CD4-positive, alpha-beta T cell treated with Interleukin-2 at 100 ng/mL for 4 hours (primary cell): ENCODE results near the gene ZNF493.

Source experiments
- DNase-seq: peaks from one replicate; pipeline ENCODE4 v3.0.0-alpha.2; 2020; ENCODE audit warnings: low spot score

Gene ZNF493

DNA sequence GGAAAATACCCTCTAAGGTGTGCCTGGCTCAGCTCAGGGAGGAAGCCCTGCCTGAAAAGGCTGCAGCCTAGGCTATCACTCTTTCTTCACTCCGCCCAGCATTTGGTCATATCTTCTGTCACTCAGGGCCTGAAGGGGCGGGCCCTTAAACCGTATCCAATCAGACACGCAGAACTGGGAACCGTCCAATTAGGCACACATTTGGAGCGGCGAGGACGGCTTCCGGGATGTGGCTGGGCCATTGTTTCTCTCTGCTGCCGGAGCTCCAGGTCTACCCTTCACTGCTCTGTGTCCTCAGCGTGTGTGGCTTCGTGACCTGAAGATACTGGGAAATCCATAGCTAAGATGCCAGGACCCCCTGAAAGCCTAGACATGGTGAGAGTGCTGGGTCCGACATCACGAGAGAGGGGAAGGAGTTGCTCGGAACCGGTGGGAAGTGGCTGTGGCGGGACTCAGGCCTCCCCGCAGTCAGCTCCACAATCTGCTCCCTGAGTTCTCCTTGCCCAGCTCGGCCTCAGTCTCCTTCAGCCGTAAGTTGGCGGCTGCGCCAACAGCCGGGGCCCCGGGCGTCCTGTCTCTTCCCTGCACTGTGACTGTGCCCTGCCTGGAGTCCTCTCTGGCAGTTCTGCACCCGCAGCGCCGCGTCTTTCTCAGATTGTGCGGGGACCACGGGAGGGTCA lies at the start of gene ZNF493:
Gene ZNF493 (plus strand): TSS at position 241 of the 680 bp plus-strand sequence. CDS start 105 bp downstream, at position 346.
- peak; percentile 95 for DNase-seq

DNA sequence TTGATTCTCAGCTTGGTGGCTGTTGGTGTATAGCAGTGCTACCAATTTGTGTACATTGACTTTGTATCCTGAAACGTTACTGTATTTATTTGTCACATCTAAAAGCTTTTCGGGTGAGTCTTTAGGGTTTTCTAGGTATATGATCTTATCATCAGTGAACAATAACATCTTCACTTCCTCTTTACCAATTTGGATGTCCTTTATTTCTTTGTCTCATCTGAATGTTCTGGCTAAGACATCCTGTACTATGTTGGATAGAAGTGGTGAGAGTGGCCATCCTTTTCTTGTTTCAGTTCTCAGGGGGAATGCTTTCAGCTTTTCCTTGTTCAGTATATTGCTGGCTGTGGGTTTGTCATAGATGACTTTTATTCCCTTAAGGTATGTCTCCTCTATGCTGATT lies 44.1 kb upstream of the ZNF493 start:
- DNase-seq, result no peak

DNA sequence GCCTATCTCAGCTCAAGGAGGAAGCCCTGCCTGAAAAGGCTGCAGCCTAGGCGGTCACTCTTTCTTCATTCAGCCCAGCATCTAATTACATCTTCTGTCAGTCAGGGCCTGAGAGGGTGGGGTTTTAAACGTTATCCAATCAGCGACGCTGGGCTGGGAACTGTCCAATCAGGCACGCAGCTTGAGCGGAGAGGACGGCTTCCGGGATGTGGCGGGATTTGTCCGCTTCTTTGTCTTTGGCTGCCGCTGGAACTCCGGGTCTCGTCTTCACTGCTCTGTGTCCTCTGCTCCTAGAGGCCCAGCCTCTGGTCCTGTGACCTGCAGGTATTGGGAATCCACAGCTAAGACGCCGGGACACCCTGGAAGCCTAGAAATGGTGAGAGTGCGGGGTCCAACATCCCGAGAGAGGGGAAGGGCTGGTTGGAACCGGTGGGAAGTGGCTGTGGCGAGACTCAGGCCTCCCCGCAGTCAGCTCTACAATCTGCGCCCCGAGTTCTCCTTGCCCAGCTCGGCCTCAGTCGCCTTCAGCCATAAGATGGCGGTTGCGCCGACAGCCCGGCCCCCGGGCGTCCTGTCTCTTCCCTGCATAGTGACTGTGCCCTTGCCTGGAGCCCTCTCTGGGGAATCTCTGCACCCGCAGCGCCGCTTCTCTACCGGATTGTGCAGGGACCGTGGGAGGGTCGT lies 38.0 kb upstream of the ZNF493 start, which contains the start of gene ZNF738:
Gene ZNF738 (plus strand): TSS at position 233 of the 684 bp plus-strand sequence. CDS start 141 bp downstream, at position 374.
- peak; percentile 82 for DNase-seq

DNA sequence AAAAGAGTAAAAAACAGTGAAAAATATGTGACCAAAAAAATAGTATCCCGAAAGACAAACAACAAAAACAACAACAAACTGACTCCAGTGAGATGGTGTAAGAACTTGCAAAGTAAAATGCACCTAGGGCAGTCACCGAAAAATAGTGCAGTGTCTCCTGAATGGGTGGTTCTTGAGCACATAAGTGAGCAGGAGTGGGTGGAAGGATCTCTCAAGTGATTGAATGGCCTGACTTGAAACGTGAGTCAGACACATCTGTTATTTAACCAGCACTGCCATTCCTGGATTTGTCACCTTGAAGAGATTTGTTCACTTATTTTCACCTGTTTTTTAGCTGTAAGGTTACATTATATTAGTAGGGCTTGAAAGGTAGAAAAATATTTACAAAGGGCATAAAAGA lies 34.6 kb upstream of the ZNF493 start:
- no peak for DNase-seq

DNA sequence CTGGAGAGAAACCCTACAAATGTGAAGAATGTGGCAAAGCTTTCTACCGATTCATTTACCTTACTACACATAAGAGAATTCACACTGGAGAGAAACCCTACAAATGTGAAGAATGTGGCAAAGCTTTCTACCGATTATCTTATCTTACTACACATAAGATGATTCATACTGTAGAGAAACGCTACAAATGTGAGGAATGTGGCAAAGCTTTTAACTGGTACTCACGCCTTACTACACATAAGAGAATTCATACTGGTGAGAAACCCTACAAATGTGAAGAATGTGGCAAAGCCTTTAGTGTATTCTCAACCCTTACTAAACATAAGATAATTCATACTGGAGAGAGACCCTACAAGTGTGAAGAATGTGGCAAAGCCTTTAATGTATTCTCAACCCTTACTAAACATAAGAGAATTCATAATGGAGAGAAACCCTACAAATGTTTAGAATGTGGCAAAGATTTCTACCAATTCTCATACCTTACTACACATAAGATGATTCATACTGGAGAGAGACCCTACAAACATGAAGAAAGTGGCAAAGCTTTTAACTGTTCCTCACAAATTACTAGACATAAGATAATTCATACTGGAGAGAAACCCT lies 12.9 kb upstream of the ZNF493 start:
- no peak for DNase-seq

DNA sequence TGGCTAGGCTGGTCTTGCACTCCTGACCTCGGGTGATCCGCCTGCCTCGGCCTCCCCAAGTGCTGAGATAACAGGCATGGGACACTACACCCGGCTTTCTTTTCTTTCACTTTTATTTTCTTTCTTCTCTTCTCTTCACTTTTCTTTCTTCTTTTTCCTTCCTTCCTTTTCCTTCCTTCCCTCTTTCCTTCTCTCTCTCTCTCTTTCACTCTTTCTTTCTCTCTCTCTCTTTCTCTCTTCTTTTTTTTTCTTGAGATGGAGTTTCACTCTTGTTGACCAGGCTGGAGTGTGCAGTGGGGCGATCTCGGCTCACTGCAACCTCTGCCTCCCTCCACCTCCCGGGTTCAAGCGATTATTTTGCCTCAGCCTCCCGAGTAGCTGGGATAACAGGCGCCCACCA lies 812 bp upstream of the ZNF493 start:
- DNase-seq, result no peak

DNA sequence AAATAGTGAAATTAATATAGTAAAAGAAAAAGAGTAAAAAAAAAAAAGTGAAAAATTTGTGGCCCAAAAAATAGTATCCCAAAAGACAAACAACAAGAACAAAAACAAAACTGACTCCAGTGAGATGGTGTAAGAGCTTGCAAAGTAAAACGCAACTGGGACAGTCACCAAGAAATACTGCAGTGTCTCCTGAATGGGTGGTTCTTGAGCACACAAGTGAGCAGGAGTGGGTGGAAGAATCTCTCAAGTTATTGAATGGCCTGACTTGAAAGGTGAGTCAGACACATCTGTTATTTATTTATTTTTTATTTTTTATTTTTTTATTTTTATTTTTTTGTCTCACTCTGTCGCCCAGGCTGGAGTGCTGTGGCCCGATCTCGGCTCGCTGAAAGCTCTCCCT lies 1.9 kb downstream of the ZNF493 start:
- DNase-seq, result no peak

DNA sequence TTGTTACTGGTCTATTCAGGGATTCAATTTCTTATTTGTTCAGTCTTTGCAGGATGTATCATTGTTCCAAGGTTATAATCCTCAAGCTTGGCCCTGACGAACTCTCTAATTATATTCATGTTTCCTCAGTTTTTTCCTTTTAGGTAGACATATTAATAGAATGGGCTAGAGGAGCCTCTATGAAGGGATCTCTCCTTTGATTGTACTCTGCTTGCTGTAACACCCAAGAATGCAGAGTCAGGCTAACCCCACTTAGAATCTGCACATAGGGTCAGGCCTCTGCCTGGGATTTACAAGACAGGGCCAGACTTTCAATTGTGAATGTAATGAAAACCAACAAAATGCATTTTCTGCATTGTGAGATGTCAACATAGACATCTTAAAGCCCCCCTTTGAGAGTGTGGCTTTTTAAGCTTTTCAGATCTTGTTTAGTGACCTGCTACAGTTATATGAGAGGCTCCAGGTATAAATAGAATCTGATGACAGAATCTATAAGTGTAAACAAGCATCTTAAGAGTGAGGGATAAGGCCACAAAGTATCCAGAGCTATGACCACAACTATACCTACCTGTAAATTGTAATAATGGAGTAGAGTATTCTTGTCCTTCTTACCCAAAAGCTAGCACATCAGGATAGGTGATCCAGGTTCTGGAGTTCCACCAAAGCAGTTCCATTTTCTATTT lies 5.5 kb downstream of the ZNF493 start:
- DNase-seq, result no peak

DNA sequence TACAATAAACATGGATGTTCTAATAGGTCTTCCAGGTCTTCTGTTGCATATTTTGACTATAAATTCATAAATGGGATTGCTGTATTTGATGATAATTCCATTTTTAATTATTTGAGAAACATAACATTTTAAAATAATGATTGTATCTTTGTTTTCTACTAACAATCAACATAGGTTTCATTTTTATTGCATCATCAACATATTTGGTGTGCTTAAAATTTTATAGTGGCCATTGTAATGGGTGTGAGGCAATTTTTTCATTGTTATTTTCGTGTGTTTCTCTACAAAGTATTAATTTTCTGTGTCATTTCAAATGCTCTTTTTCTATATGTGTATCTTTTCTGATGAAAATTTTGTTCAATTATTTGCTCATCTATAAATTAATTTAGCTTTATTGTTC lies 13.2 kb downstream of the ZNF493 start:
- DNase-seq, result no peak

DNA sequence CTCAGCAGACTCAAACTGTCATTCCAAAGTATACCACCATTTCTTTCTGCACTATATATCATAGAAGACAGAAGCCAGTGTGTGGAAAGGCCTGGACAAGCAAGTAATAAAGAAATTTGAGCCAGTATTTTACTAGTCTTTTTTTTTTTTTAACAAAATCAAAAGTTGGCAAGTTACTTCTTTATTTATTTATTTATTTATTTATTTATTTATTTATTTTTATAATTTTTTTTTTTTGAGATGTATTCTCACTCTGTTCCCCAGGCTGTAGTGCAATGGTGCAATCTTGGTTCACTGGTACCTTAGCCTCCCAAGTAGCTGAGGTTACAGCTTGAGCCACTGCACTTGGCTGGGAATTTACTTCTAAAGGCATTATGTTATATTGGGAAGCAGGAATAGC lies 25.3 kb downstream of the ZNF493 start:
- no peak for DNase-seq

DNA sequence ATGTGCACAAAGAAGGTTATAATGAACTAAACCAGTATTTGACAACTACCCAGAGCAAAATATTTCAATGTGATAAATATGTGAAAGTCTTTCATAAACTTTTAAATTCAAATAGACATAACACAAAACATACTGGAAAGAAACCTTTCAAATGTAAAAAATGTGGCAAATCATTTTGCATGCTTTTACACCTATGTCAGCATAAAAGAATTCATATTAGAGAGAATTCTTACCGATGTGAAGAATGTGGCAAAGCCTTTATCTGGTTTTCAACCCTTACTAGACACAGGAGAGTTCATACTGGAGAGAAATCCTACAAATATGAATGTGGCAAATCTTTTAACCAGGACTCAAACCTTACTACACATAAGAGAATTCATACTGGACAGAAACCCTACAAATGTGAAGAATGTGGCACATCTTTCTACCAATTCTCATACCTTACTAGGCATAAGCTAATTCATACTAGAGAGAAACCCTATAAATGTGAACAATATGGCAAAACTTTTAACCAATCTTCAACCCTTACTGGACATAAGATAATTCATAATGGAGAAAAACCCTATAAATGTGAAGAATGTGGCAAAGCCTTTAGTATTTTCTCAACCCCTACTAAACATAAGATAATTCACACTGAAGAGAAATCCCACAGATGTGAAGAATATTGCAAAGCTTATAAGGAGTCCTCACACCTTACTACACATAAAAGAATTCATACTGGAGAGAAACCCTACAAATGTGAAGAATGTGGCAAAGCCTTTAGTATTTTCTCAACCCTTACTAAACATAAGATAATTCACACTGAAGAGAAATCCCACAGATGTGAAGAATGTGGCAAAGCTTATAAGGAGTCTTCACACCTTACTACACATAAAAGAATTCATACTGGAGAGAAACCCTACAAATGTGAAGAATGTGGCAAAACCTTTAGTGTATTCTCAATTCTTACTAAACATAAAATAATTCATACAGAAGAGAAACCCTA lies 26.4 kb downstream of the ZNF493 start:
- no peak for DNase-seq

DNA sequence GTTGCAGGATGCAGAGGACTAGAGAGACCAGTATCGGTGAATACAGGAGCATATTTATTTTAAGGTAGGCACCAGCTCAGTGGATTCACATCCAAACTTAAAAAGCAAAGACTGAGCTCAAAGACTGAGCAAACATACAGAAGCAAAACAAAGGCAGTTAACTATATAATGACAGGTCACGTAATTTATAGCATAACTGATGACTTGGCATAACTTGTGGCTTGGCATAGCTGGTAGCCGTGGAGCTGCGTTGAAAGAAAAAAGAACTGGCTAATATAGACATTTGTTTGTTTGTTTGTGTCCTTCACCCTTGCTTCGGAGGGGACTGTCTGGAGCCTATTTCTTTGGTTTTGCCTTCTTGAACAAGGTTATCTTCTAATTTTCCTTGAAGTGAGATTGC lies 33.7 kb downstream of the ZNF493 start:
- DNase-seq, result no peak

DNA sequence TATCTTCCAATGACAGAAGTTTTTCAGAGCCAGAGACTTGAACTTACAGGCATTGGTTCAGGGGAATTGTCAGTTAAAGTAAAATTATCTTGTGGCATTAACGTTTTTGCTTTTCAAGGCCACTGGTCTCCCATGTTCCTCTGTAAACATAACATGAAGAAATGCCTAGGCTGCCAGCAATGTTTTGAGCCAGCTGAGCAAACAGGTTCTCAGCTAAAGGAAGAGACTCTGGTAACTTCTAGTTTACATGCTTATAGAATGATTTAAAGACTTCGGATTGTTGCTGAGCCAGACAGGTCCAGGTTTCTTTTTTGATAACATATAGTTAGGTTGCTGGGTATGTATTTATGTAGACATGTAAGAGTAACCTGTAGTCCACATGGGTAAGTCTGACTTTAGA lies 35.7 kb downstream of the ZNF493 start:
- DNase-seq, result no peak

DNA sequence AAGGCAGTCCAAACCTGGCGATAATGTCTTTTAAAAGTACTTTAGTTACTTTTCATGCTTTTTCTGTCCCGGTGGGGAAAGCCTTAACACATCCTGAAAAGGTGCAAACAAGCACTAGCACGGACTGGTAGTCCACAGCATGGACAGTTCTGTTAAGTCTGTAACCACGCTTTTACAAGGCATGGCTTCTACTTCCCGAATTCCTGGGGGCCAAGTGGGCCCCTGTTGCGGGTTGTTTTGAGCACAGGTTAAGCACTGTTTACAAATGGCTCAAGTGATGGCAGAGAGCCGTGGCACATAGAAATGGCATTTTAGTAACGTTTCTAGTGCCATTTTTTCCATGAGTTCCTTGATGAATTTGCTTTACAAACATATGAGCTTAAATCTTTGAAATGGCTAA lies 37.6 kb downstream of the ZNF493 start:
- DNase-seq, result no peak

DNA sequence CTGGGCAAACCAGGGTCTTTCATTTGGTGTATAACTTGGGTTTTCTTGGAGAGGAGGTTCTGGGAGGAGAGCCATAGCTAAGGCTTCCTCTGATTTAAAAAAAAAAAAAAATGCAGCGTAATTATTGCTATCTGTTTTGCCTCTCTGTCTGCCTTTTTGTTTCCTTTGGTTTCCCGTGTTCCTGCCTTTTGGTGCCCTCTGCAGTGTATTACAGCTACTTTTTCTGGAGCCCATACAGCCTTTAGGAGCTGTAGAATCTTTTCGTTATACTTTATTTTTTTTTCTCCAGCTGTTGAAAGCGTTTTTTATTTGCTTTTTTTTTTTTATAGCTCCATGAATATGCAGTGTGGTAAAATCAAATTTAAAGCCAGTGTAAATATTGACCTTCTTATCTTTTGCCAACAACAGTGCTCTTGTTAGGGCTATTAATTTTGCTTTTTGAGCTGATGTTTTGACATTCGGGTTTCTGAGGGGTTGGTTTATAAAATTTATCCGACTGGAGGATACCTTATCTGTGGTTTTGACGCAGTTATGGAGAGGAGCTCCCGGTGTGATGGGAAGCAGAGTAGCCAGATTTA lies 38.1 kb downstream of the ZNF493 start:
- no peak for DNase-seq

DNA sequence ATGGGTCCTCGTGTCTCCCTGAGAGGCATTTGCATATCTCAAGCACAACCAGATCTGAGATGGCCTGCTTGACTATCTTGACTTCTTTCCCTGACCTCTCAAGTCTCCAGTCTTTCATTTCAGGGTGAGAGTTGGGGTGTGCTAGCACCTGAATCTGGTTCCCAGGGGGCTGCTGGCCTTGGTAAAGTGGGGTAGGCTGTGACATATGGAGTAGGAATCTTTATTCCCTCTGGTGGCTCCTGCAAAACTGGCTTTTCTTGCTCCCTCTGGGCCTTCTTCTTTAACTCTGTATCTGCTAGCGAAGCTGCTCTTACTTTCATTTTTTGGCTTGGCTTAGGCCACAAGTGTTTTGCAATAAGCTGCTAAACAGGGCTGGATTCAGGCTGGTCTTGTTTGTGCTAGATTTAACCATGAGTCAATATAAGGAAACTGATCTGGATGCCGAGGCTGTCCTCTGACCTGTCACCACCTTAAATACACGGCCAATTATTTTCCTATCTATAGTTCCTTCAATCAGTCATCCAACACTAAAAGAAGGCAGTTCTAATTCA lies 42.3 kb downstream of the ZNF493 start:
- DNase-seq, result no peak

DNA sequence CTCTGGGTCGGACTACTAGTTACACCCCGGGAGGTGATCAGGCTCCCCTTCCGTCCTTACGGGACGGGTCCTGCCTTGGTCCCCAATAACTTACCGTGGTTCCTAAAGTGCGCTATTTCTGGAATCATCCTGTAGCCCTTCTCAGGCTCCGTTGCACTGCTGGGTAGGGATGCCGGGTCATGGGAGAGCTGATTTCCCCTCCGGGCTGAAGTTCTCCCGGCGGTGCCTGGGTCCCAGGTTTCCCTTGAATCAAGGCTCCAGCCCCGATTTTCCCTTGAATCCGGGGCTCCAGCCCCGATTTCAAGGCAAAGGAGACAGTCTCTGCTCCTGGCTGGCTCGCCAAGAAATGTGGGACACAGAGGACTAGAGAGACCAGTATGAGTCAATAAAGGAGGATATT lies 43.4 kb downstream of the ZNF493 start:
- no peak for DNase-seq

DNA sequence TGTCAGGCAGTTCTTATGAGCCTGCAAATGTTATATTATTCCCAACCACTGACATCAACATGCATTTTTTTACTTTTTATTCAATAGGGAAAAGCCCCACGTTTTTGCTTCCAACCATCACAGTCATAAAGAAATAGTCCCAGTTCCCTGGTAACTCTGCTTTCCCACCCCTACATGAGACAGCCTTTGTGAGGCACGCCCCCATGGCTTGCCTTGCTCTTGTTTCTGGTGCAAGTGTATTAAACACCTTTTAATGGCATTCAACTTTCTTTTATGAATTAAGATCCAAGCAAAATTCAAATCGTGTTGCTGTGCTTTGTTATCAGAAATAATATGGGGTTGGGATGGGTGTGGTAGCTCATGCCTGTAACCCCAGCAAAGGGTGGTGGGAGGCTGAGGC lies 54.3 kb downstream of the ZNF493 start:
- no peak for DNase-seq

DNA sequence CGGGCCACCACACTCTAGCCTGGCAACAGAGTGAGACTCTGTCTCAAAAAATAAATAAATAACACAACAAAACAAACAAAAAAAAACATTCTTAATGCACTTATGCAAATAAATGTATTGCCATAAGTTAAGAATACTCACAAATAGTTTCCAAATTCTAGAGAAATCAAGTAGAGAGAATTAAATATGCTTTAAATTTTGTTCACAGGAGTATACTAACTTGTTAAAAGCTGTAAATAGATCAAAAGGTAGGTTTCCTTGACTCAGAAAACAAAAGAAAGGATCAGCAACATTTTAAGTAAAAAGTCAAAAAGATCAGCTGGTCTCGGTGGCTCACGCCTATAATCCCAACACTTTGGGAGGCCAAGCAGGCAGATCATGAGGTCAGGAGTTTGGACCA lies 58.0 kb downstream of the ZNF493 start:
- DNase-seq, result no peak

DNA sequence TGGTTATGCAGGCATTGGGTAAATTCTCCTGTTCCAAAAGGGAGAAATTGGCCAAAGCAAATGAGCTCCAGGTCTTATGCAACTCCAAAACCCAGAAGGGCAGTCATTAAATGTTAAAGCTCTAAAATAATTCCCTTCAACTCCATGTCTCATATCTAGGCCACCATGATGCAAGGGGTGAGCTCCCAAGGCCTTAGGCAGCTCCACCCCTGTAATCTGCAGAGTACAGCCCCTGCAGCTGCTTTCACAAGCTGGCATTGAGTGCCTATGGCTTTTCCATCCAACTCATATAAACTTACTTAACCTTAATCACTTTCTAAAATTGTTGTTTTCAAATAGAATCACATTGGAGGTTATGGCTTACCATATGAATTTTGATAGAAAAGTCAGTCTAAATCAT lies 63.8 kb downstream of the ZNF493 start:
- DNase-seq, result no peak

DNA sequence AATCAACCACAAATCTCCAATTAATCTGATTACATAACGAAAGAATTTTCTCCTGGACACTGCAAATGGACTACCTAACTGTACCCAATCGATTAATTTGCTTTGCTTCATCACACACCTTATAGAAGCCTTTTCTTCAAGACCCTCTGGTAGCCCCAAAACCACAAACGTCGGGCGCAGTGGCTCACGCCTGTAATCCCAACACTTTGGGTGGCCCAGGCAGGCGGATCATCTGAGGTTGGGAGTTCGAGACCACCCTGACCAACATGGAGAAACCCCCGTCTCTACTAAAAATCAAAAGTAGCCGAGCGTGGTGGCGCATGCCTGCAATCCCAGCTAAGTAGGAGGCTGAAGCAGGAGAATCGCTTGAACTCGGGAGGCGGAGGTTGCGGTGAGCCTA lies 65.6 kb downstream of the ZNF493 start:
- DNase-seq, result no peak
